Forelimb muscle (tissue), 1 donor: ENCODE results near the gene PROK2. TPM values are rescaled to one million over a fixed set of nuclear protein-coding genes. Genes with fewer than 3 reads are reported as not detected.

Experiments
- DNase-seq: peaks from one replicate; pipeline ENCODE4 v3.0.0-alpha.2; 2013; ENCODE audit warnings: low read depth
- polyA plus RNA-seq: library from polyadenylated mRNA; unstranded; fragments of 120-200 nt; gene quantifications from one replicate; pipeline ENCODE4 v1.2.1, GENCODE V29; 2013; ENCODE audit not compliant: insufficient read length

Gene PROK2, protein sequence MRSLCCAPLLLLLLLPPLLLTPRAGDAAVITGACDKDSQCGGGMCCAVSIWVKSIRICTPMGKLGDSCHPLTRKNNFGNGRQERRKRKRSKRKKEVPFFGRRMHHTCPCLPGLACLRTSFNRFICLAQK
- 0.11 TPM for polyA plus RNA-seq

DNA sequence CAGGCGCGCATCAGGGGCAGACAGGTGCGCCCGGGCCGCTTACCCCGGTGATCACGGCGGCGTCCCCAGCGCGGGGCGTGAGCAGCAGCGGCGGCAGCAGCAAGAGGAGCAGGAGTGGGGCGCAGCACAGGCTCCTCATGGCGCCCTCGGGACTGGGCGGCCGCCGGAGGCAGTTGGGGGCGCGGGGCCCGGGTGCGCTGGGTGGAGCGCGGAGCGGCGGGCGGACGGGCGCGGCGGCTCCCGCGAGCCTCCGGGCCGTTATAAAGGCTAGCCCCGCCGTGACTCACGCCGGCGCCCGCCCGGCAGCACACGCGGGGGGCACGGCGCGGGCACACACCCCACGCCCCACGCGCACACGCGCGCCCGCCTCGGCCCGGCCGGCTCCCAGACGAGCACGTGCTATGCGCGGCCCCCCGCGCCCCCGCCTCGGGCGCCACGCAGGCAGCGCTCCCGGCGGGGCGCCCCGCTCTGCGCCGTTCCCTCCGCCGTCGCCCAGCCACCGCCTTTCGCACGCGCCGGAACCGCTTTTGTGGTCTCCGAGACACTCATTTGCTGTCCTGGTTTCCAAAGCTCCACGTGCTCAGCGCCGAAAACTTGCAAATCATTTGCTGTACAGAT is at the start of gene PROK2:
Gene PROK2 (minus strand): TSS at position 235 of the 618 bp plus-strand sequence. CDS start 96 bp downstream, at position 139.
- DNase-seq, result no peak

DNA sequence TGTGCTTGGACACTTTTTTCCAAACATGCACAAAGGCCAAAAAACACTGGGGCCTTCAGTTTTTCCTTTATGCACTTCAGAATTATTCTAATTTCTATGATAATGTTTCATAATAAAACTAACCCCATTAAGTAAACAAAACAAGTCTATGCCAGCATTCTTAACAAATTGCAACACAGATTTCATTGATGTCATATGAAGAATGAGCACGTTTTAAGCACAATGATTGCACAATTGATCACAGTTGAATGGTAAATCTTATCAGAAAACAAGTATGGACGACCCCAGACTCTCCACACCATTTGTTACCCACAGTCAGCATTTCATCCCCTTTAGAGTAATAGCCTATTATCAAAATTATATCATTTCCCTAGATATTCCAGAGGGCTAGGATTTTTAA is 46.7 kb upstream of the PROK2 start:
- DNase-seq, result no peak

DNA sequence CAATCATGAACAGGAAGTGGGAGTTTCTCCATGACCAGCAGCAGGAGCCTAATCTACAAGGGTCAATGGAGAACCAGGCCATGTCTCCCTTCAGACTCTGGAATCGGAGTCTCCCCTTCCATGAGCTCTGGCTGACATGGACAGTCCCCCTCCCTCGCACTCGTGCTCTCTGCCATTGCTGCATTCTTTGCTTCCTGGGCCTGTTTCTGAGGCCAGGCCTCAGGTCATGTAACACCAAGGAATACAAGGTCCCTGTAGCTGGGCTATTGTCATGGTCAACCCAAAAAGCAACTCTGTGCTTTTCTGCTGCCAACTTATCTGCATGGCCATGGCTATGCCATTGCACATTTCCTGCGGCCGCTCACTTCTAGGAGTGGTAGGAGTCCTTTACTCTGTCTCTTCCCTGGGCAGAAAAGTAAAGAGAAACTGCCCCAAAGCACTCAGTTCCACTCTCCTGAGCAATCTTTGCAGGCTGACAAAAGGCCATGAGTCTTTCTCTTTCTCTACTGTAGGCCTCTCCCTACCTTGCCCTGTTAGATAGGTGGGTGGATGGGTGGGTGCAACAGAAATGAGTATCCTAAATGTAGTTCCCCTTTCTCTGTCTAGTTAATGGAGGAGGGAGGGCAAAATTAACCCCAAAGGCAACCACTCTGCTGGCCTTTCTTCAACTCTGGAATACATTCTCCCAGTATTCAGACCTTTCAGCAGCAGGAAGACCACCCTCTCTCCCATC is 40.8 kb upstream of the PROK2 start:
- DNase-seq, result no peak

DNA sequence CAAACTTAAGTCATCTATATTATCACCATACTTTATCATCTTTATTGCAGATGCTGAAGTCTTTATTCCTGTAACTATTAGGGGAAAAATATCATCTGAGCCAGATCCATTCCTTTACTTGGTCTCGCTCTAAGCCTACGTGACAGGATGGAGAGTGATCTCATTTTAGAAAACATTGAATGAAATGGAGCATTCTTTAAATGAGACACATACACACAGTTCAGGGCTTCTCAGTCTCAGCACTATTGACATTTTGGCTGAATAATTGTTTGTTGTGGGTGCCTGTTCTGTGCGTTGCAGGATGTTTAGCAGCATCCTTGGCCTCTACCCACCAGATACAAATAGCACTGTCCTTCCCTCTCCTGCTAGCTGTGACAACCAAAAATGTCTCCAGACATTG is 36.2 kb upstream of the PROK2 start:
- DNase-seq, result no peak

DNA sequence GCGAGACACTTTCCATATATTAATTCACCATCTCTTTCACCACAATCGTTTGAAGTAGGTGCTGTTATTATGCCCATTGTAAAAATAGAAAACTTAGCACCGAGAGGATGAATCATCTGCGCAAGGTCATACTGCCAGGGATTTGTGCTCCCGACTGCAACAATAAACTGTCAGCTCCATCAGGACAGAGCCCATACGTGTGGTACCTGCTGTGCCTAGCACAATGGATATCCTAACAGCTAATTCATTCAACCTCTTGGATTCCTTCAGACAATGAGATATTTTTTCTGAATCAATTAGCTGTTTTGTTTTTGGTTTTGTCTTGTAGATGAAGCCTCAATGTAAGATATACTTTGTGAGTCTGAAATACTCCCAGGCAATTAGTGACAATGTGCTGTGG is 32.3 kb upstream of the PROK2 start:
- no peak for DNase-seq

DNA sequence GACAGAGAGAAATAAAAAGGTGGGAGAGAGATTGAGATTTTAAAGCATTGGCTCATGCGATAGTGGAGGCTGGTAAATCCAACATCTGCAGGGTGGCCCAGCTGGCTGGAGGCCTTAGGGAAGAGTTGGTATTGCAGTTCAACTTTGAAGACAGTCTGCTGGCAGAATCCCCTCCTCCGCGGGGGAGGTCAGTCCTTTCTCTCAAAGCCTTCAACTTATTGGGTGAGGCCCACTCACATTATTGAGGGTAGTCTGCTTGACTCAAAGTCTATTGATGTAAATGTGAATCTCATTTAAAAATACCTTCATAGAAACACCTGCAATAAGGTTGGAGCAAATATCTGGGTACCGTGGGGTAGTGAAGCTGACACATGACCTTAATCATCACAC is 31.8 kb upstream of the PROK2 start:
- no peak for DNase-seq

DNA sequence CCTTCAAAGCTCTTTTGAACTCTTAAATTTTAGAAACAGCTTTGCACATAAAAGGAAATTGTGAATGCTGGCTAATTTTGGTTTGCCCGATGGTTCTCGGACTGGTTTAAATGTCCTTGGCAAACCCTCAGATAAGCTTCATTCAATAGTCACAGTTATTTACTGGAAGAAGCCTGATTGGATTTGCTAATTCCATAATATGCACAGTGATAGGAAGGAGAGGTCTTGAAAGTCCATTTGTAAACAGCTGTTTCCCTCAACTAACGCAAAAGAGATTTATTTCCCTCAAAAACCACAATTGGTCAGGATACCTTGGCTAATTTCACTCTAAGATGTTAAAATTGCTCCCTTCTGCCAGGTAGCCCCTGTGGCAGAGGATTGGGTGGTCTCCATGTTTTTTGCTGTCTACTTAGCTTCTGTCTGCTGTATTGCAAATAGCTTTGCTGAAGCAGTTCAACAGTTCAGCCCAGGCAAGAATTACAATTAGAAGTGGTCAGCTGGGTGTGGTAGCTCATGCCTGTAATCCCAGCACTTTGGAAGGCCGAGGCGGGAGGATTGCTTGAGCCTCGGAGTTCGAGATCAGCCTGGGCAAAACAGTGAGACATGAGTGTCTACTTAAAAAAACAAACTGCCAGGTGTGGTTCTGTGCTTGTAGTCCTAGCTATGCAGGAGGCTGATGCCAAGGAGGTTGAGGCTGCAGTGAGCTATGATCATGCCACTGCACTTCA is 30.6 kb upstream of the PROK2 start:
- no peak for DNase-seq

DNA sequence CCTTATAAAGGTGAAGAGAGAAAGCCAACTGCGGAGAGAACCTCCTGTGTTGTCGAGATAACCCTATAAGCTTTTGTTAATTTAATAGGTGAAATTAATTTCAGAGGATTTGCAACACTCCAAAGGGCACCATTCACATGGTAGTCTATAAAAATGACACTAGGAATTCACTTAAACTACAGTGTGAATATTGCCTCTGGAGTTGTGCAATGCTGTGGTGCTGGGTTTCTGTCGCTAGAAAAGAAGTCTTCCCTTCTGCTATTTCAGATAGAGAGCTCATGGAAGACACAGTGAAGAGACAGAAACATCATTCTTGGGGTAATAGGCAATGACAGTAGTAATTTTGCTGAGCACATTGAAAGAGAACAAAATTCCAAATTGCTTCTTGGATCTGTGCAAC is 28.8 kb upstream of the PROK2 start:
- no peak for DNase-seq

DNA sequence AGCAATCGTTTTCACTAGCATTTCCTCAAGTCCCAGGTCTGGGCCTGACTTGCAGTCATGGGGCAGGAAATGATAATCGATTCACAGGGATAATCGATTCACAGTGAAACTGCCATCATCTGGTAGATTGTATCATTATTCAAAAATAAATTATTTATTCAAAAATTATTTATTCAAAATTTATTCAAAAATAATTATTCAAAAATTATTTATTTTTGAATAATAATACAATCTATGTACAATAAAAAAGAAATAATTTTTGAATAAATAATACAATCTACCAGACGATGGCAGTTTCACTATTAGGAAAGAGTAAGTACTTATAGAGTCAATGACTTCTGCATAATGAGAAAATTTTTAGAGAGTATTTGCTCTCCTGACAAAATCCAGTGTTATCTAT is 28.1 kb upstream of the PROK2 start:
- no peak for DNase-seq

DNA sequence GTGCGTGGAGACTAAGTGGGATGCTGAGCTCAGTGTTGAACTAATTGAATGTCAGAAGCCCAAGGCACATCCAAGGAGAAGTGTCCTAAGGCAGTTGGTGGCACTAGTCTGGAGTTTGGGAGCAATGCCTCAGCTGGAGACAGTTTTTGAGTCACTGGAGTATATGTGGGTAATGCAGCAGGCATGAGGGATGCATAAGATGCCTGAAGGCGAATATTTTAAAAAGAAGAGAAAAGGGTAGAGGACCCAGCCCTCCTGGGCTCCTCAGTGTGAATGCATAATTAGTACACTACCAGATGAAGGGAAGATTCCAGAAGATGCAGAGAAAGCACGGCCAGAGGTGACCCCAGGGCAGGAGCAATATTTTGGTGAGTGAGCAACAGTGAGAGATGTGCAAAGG is 25.1 kb upstream of the PROK2 start:
- DNase-seq, result no peak

DNA sequence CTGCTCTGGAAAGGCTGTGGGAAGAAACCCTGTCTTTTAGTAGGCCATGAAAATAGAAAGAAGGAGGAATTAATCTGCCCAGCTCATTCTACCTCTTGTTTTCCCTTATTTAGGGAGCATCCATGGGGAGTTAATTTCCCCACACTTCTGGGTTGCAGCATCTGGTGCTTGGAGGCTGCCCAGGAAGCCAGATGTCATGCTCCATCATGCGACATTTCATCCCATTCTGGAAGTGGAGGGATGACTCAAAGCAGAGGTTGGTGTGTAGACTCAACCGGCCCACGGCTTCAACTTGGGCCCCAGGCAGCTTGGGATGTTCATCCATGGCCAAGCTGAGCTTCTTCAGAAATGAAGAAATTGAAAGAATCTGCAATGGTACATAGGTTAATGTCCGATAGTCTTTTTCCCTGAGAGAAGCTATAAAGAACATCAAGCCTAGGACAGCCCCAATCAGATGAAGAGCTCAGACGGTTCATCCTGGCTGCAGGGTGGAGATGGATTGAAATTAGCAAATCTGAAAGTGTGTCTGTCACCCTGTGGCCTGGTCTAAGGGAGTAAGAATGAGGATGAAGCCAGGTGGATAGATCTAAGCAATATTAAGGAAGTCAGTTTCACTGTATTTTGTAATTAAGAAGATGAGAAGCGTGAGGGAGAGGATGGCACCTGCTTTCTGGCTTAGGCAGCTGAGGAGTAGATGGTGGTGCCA is 24.5 kb upstream of the PROK2 start:
- no peak for DNase-seq

DNA sequence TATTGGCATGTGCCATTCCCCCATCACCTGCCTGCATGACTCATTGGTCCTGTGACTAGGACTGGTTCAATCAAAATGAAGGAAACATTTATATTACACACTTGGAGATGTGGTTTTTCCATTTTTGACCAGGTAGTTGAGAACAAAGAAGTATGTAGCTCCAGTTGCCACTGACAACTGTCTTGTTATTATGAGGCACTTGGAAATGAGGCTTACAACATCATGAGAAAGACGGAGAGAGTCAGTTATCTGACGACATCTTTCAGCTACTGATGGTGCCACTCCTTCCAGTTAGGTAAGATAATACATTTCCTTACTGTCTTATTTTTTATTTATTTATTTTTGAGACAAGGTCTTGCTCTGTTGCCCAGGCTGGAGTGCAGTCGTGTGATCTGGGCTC is 21.8 kb upstream of the PROK2 start:
- DNase-seq, result no peak

DNA sequence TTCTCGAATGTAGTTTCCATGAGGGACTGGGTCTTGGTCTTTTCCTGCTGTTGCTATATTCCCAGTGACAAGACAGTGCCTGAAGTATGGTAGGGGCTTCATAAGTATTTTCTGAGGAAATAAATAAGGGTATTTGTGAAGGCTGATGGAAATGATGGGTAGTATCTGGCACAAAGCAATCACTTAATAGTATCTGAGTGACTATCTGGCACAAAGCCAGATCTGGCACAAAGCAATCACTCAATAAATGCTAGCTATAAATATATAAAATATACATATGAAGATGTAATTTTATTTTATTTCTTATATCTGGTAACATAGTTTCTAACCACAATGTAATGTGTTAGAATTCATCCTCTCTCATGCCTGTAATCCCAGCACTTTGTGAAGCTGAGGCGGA is 20.7 kb upstream of the PROK2 start:
- no peak for DNase-seq

DNA sequence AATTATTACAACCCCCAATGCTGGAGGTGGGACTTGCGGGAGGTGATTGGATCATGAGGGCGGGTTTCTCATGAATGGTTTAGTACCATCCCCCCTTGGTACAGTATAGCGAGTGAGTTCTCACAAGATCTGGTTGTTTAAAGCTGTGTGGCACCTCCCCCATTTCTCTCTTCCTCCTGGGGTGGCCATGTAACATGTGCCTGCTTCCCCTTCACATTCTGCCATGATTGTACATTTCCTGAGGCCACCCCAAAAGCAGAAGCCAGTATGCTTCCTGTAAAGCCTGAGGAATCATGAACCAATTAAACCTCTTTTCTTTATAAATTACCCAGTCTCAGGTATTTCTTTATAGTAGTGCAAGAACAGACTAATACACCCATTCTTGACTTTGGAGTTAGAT is 20.3 kb upstream of the PROK2 start:
- DNase-seq, result no peak

DNA sequence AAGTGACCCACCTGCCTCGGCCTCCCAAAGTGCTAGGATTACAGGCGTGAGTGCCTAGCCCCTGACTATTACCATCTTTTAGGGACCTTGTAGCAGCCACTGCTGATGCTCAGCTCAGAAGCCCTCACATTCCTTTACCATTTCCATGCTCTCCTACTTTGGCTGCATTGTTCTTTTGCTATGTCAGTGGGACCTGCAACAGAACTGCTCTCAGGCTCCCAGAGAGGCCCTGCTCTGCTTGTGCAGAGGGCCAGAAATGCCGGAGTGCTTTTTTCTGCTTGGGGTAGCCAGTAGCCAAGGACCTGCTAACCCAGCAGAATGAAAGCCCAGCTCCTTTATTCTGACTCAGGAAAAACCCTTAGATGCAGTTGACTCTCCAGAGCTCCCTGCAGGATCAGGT is 18.3 kb upstream of the PROK2 start:
- no peak for DNase-seq

DNA sequence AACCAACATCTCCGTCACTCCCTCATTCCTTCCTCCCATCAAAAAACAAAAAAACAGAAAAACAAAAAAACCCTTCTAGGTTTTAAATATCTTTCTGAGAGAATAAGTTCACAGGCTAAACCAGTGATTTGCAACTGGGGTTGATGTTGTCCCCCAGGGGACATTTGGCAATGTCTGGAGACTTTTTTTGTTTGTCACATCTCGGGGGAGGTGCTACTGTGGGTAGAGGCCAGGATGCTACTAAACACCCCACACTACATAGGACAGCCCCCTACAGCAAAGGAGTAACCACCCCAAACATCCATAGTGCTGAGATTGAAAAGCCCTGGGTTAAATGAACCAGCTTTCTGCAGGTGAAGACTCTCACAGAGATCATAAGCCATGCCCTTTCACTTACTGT is 17.0 kb upstream of the PROK2 start:
- DNase-seq, result no peak

DNA sequence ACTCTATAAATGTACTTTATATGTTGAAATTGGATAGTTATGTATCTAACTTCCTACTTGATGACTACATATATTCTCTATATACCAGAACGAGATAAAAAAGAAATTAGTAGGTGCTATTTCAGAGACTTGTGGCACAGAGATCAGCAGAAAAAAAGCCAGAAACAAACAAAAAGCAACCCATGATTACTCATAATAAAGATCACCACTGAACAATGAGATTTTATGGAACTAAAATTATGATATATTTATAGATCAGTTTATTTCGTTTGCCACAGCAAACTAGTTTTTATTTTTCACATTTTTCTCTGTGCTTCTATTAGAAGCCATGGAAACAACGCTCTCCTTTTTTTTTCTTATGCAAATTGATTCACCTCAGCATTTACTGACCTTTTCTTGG is 15.1 kb upstream of the PROK2 start:
- DNase-seq, result no peak

DNA sequence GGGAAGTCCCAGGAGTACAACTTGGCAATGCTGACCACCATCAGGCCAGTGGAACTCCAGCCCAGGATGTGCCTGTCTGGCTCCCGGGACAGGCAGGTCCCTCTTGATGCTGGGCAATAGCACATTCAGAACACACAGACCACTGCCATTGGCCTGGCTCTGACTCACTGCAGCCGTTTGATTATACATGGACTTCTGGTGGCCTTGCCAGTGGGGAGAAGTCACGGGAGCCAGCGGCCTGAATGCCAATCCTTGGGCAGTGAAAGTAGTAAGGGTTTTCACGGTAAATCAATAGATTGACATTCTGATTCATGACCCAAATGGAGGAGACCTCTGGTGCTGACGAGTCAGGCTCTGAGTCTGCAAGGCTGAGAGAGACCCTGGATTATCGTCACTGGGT is 12.5 kb upstream of the PROK2 start:
- DNase-seq, result no peak

DNA sequence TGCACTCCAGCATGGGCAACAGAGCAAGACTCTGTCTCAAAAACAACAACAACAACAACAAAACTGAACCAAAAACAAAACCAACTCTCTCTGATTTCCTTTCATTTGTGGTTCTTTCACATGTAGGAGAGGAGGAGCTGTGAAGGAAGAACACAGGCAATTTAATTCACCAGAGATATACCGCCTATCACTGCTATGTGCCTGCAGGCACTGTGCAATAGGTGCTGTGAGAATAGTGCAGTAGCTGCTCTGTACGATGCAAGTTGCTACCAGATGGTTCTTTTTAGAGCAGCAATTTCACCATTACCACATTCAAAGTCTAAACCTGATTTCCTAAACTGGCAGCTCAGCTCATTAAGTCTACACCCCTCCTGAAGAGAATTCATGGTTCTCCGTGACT is 11.3 kb upstream of the PROK2 start:
- DNase-seq, result no peak

DNA sequence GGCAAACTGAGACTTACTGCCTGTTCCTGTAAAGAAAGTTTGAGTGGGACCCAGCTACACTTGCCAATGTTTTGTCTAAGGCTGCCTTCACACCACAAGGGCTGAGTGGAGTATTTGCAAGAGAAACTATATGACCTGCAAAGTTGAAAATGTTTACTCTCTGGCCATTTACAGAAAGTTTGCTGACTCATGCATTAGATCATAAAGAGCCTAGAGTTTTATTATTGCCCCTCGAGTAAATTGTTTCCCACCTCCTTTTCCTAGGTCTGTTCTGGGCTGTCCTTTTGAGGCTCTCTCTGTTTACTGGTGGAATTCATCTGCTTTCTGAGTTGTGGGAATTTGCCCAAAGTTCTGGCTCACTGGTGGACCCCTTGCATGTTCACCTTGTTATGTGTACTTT is 6.7 kb upstream of the PROK2 start:
- DNase-seq, result no peak

DNA sequence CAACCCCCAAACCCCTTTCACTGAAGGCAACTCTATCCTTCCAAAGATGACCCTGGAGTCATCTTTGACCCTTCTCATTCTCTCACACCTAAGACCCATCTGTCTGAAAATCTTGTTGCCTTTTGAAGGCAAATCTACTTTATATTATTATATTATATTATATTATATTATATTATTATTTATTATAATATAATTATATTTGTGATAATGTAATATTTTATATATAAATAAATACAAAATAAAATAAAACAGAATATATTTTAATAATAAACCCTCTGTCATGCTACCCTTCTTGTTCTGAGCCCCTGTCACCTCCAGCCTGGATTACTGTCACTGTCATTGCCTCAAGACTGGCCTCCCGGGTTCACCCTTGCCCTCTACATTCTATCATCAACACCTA is 5.0 kb upstream of the PROK2 start:
- no peak for DNase-seq

DNA sequence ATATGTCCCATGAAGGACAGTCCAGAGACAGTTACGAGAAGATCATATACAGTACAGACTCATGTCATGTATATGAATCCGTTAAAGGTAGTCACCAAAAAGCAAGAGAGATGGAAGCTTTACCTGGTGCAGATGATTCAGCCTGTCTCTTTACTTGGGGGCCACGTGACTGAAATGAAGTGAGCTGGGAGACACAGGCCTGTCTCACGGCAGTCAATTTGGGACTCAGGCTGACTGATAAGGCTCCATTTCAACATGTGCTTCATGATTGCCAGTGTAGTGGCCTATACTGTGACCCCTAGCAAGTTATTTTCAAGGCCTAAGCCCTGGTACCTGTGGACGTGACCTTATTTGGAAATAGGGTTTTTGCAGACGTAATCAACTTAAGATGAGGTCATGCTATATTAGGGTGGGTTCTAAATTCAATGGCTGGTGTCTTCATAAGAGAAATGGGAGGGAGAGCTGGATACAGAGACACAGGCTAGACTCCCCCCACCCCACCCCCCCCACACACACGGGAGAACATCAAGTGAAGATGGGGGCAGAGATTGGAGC is 3.0 kb upstream of the PROK2 start:
- no peak for DNase-seq
